GM12891 (cell line): ENCODE results near the gene UBE2M.

Experiments used
- POLR2AphosphoS5 ChIP-seq: IDR thresholded peaks from 2 replicates; pipeline ENCODE4 v1.6.1; 2011; ENCODE audit warnings: low read depth, low read length, control low read depth
- SPI1 ChIP-seq: IDR thresholded peaks from 2 replicates; pipeline ENCODE4 v1.6.1; 2011; ENCODE audit warnings: low read depth, low read length, control low read depth

DNA sequence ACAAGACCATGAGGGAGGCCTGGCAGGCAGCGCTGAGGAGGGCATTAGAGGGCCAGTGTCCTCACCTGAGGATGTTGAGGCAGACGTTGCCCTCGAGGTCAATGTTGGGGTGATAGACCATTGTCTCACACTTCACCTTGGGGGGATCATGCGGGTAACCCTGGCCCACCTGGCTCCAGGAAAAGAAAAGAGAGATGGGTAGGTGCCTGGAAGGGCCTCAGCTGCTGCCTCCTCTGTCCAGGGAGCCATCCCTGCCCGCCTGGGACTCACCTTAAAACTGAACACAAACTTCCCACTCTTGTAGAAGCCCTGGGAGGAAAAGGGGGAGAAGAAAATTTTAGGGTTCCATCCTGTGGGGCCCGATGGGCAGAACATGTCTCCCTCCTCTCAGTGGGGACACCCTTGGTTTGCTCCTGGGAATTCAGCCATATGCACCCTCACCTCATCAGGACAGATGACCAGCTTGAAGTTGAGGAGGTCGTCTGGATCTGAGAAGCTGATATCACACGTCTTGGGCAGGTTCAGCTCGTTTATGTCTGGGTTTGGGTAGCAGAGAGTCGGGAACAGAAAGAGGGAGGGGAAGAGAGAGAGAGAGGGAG lies 1.7 kb downstream of the UBE2M start:
- TF ChIP-seq POLR2AphosphoS5 (no peak), SPI1 (no peak)
